Measurements from ENCODE around the gene RGS7.

RGS7 gene
- 0 reads per million in 3 experiments for total RNA-seq

- no peak for DNase-seq
These were observed at the start of gene RGS7 for GRCh38 chr1:241356519-241357365. RGS7 (minus strand) TSS chr1:241357205.

GRCh38 chr1:241406421-241406820 is 49.4 kb upstream of the RGS7 start:
- no peak for DNase-seq

GRCh38 chr1:241401156-241401555 is 44.2 kb upstream of the RGS7 start:
- DNase-seq, result no peak

GRCh38 chr1:241396747-241397681 is 40.0 kb upstream of the RGS7 start:
- no peak for DNase-seq

- DNase-seq, result no peak
These were observed 35.1 kb upstream of the RGS7 start for GRCh38 chr1:241391926-241392710.

- DNase-seq, result no peak
These were observed 33.5 kb upstream of the RGS7 start for GRCh38 chr1:241390526-241390925.

- DNase-seq, result no peak
These were observed 32.4 kb upstream of the RGS7 start for GRCh38 chr1:241389400-241389799.

GRCh38 chr1:241387216-241387615 is 30.2 kb upstream of the RGS7 start:
- DNase-seq, result no peak

- no peak for DNase-seq
These were observed 19.7 kb upstream of the RGS7 start for GRCh38 chr1:241376701-241377100.

- no peak for DNase-seq
These were observed 18.9 kb upstream of the RGS7 start for GRCh38 chr1:241375886-241376285.

GRCh38 chr1:241366196-241366595 is 9.2 kb upstream of the RGS7 start:
- no peak for DNase-seq

- DNase-seq, result no peak
These were observed 5.3 kb upstream of the RGS7 start for GRCh38 chr1:241362350-241362749.

- DNase-seq, result no peak
These were observed 648 bp upstream of the RGS7 start for GRCh38 chr1:241357366-241358340.

GRCh38 chr1:241356187-241356518 is 852 bp downstream of the RGS7 start:
- no peak for DNase-seq

GRCh38 chr1:241355311-241356010 is 1.5 kb downstream of the RGS7 start:
- no peak for DNase-seq

- no peak for DNase-seq
These were observed 4.6 kb downstream of the RGS7 start for GRCh38 chr1:241352401-241352800.

GRCh38 chr1:241351841-241352240 is 5.2 kb downstream of the RGS7 start:
- no peak for DNase-seq

GRCh38 chr1:241343956-241344355 is 13.0 kb downstream of the RGS7 start:
- DNase-seq, result no peak

GRCh38 chr1:241336335-241336734 is 20.7 kb downstream of the RGS7 start:
- no peak for DNase-seq

GRCh38 chr1:241332987-241333386 is 24.0 kb downstream of the RGS7 start:
- DNase-seq, result no peak

GRCh38 chr1:241332037-241332409 is 25.0 kb downstream of the RGS7 start:
- no peak for DNase-seq
